ENCODE data around the gene RNF2. TPM values are rescaled to one million over a fixed set of nuclear protein-coding genes. Genes with fewer than 3 reads are reported as not detected.

Gene RNF2
- total and polyA plus RNA-seq, 4 donors, result 2.9 to 17.3 (median 4.9) TPM

DNA sequence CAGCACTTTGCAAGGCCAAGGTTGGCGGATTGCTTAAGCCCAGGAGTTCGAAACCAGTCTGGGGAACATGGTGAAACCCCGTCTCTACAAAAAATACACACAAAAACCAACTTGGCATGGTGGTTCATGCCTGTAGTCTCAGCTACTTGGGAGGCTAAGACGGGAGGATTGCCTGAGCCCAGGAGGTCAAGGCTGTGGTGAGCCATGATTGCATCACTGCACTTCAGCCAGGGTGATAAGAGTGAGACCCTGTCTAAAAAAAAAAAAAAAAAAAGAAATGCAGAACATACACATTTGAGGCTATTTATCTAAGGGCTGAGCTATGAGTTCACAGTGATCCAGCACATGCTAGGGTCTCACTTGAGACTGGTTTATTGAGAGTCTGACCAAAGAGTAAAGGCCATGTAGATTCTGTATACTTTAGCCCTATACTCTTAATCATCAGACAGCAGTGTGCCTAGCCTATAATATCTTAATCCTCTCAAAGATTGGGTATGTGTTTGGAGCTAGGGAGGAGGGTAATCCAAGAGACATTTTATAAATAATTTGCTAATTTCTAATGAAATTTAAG lies 23.9 kb downstream of the RNF2 start:
- DNase-seq (ENCODE audit: low spot score), result no peak
- no peak overlapping the region for H3K27ac ChIP-seq (ENCODE audit: low read depth in 1 of 2, low read length in 2 of 2)

DNA sequence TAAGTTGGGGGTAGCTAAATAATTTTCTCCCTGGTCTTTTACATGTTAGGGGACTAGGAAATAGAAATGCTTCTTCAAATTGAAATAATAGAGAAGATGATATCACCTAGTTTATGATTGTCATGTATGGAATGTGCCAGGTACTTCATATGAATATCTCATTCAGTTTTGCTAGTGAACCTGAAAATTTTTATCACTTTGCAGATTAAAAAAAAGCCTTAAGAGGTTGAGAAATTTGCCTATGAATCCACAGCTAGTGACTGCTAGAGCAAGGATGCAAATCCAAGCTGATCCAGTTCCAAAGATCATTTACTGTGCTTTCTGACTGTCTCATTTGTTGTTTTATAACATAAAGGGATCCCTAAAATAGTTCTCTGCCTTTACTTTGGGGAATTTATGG lies 24.7 kb downstream of the RNF2 start:
- Histone ChIP-seq H3K27me3 (ENCODE audit: control insufficient read depth in 4 of 4, insufficient read depth in 4 of 4, low read length in 3 of 4) (no peaks in the 10 kb centered on the region), H3K9me3 (ENCODE audit: control insufficient read depth in 4 of 4, low read length in 3 of 4) (no peaks in the 10 kb centered on the region), H3K27ac (ENCODE audit: low read depth in 1 of 2, low read length in 2 of 2) (no peak overlapping the region), H3K9ac (ENCODE audit: low read depth in 1 of 2, low read length in 2 of 2) (no peak overlapping the region), H3K36me3 (ENCODE audit: control insufficient read depth in 4 of 4, insufficient read depth in 3 of 4, low read depth in 1 of 4, low read length in 3 of 4) (no peaks in the 10 kb centered on the region), H3K4me1 (ENCODE audit: control insufficient read depth in 4 of 4, insufficient read depth in 4 of 4, low read length in 3 of 4) (no peaks in the 10 kb centered on the region), H3K4me3 (ENCODE audit: low read depth in 1 of 3, low read length in 3 of 3) (no peak overlapping the region)
- no peak for DNase-seq (ENCODE audit: low spot score)
- TF ChIP-seq, protein P1, sequence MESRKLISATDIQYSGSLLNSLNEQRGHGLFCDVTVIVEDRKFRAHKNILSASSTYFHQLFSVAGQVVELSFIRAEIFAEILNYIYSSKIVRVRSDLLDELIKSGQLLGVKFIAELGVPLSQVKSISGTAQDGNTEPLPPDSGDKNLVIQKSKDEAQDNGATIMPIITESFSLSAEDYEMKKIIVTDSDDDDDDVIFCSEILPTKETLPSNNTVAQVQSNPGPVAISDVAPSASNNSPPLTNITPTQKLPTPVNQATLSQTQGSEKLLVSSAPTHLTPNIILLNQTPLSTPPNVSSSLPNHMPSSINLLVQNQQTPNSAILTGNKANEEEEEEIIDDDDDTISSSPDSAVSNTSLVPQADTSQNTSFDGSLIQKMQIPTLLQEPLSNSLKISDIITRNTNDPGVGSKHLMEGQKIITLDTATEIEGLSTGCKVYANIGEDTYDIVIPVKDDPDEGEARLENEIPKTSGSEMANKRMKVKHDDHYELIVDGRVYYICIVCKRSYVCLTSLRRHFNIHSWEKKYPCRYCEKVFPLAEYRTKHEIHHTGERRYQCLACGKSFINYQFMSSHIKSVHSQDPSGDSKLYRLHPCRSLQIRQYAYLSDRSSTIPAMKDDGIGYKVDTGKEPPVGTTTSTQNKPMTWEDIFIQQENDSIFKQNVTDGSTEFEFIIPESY (IDR thresholded peaks at IDR 0.05), result no peak
- TF ChIP-seq JUND (IDR thresholded peaks at IDR 0.05) (no peak), RAD21 (IDR thresholded peaks at IDR 0.05) (no peak), SP1 (IDR thresholded peaks at IDR 0.05) (no peak), FOXA2 (IDR thresholded peaks at IDR 0.05) (no peak), TAF1 (conservative IDR thresholded peaks at IDR 0.05) (no peak), FOXA1 (IDR thresholded peaks at IDR 0.05) (no peak), NR2F2 (IDR thresholded peaks at IDR 0.05) (no peak)
- TF ChIP-seq, protein P2, sequence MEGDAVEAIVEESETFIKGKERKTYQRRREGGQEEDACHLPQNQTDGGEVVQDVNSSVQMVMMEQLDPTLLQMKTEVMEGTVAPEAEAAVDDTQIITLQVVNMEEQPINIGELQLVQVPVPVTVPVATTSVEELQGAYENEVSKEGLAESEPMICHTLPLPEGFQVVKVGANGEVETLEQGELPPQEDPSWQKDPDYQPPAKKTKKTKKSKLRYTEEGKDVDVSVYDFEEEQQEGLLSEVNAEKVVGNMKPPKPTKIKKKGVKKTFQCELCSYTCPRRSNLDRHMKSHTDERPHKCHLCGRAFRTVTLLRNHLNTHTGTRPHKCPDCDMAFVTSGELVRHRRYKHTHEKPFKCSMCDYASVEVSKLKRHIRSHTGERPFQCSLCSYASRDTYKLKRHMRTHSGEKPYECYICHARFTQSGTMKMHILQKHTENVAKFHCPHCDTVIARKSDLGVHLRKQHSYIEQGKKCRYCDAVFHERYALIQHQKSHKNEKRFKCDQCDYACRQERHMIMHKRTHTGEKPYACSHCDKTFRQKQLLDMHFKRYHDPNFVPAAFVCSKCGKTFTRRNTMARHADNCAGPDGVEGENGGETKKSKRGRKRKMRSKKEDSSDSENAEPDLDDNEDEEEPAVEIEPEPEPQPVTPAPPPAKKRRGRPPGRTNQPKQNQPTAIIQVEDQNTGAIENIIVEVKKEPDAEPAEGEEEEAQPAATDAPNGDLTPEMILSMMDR (IDR thresholded peaks at IDR 0.05; ENCODE audit: low read depth, low read length, missing input control), result no peak
- TF ChIP-seq, protein P3, sequence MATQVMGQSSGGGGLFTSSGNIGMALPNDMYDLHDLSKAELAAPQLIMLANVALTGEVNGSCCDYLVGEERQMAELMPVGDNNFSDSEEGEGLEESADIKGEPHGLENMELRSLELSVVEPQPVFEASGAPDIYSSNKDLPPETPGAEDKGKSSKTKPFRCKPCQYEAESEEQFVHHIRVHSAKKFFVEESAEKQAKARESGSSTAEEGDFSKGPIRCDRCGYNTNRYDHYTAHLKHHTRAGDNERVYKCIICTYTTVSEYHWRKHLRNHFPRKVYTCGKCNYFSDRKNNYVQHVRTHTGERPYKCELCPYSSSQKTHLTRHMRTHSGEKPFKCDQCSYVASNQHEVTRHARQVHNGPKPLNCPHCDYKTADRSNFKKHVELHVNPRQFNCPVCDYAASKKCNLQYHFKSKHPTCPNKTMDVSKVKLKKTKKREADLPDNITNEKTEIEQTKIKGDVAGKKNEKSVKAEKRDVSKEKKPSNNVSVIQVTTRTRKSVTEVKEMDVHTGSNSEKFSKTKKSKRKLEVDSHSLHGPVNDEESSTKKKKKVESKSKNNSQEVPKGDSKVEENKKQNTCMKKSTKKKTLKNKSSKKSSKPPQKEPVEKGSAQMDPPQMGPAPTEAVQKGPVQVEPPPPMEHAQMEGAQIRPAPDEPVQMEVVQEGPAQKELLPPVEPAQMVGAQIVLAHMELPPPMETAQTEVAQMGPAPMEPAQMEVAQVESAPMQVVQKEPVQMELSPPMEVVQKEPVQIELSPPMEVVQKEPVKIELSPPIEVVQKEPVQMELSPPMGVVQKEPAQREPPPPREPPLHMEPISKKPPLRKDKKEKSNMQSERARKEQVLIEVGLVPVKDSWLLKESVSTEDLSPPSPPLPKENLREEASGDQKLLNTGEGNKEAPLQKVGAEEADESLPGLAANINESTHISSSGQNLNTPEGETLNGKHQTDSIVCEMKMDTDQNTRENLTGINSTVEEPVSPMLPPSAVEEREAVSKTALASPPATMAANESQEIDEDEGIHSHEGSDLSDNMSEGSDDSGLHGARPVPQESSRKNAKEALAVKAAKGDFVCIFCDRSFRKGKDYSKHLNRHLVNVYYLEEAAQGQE (IDR thresholded peaks at IDR 0.05), result no peak
- TF ChIP-seq, protein P4, sequence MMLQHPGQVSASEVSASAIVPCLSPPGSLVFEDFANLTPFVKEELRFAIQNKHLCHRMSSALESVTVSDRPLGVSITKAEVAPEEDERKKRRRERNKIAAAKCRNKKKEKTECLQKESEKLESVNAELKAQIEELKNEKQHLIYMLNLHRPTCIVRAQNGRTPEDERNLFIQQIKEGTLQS (IDR thresholded peaks at IDR 0.05), result no peak

More for the DNA sequence above, 23.9 kb downstream of the RNF2 start:
- Histone ChIP-seq H3K4me1 (ENCODE audit: control insufficient read depth in 4 of 4, insufficient read depth in 4 of 4, low read length in 3 of 4) (no peaks in the 10 kb centered on the region), H3K4me3 (ENCODE audit: low read depth in 1 of 3, low read length in 3 of 3) (no peak overlapping the region), H3K9ac (ENCODE audit: low read depth in 1 of 2, low read length in 2 of 2) (no peak overlapping the region), H3K9me3 (ENCODE audit: control insufficient read depth in 4 of 4, low read length in 3 of 4) (no peaks in the 10 kb centered on the region), H3K36me3 (ENCODE audit: control insufficient read depth in 4 of 4, insufficient read depth in 3 of 4, low read depth in 1 of 4, low read length in 3 of 4) (no peaks in the 10 kb centered on the region), H3K27me3 (ENCODE audit: control insufficient read depth in 4 of 4, insufficient read depth in 4 of 4, low read length in 3 of 4) (no peaks in the 10 kb centered on the region)
- WGBS, result 93% methylated on average over 4 of the region's 4 CpGs
- TF ChIP-seq HNF4A (conservative IDR thresholded peaks at IDR 0.05) (no peak), FOXA2 (IDR thresholded peaks at IDR 0.05) (no peak), RXRA (IDR thresholded peaks at IDR 0.05) (no peak), JUND (IDR thresholded peaks at IDR 0.05) (no peak), NR2F2 (IDR thresholded peaks at IDR 0.05) (no peak), EGR1 (IDR thresholded peaks at IDR 0.05; ENCODE audit: low read depth in 2 of 2) (no peak), SP1 (IDR thresholded peaks at IDR 0.05) (no peak), RAD21 (IDR thresholded peaks at IDR 0.05) (no peak)
- TF ChIP-seq, protein P2 (IDR thresholded peaks at IDR 0.05; ENCODE audit: low read depth, low read length, missing input control), result no peak
- TF ChIP-seq, protein P5, sequence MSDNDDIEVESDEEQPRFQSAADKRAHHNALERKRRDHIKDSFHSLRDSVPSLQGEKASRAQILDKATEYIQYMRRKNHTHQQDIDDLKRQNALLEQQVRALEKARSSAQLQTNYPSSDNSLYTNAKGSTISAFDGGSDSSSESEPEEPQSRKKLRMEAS (IDR thresholded peaks at IDR 0.05), result no peak
- TF ChIP-seq, protein P1 (IDR thresholded peaks at IDR 0.05), result no peak

All from liver (tissue), 9 donors.